Ishikawa (cell line): ENCODE results near the gene UXT.

Experiments
- CEBPB ChIP-seq: IDR thresholded peaks from 2 replicates; pipeline ENCODE4 v1.6.1; 2012
- EGR1 ChIP-seq: IDR thresholded peaks from 2 replicates; pipeline ENCODE4 v1.6.1; 2012
- EP300 ChIP-seq: IDR thresholded peaks from 2 replicates; pipeline ENCODE4 v1.6.1; 2012; ENCODE audit warnings: borderline replicate concordance
- TCF12 ChIP-seq: IDR thresholded peaks from 2 replicates; pipeline ENCODE4 v1.6.1; 2012; ENCODE audit warnings: low read depth
- TEAD4 ChIP-seq: IDR thresholded peaks from 2 replicates; pipeline ENCODE4 v1.6.1; 2012
- YY1 ChIP-seq: IDR thresholded peaks from 2 replicates; pipeline ENCODE4 v1.6.1; 2012; ENCODE audit warnings: low read depth
- TF ChIP-seq, protein P1 (sequence below): IDR thresholded peaks from 2 replicates; pipeline ENCODE4 v1.6.1; 2012
- TF ChIP-seq, protein P2 (sequence below): IDR thresholded peaks from 2 replicates; pipeline ENCODE4 v1.6.1; 2012

DNA sequence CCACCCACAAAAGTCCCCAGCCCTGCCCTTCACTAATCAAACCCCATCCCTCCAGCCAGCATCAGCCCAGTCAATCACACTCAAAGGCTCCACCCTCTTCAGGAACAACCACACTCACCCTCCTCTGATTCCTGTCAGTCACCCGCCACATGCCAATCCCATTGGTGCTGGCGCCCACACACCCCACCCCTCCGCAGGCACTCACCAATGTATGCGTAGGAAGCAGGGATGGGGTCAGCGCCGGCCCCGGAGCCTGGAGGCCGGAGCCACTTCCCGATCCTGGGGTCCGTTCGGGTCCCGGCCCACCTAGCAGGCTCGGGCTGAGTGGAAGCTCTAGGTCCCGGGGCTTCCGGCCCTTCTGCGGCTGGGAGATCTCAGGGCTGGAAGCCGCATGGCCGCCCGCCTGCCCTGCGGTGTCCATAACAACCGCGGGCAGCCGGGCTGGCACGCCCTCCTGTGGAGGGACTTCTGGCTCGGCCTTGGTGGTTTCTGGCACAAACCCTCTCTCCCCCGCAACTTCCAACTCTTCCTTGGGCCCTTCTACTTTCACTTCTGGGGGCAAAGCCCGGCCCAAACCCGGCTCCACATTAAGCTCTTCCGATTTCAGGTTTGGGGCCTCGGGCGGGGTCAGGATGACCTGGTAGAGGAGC lies 21.3 kb downstream of the UXT start:
- TF ChIP-seq, protein P1, sequence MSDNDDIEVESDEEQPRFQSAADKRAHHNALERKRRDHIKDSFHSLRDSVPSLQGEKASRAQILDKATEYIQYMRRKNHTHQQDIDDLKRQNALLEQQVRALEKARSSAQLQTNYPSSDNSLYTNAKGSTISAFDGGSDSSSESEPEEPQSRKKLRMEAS, result no peak
- TF ChIP-seq YY1 (no peak), TEAD4 (no peak), CEBPB (no peak), EGR1 (no peak), TCF12 (no peak), EP300 (no peak)
- TF ChIP-seq, protein P2, sequence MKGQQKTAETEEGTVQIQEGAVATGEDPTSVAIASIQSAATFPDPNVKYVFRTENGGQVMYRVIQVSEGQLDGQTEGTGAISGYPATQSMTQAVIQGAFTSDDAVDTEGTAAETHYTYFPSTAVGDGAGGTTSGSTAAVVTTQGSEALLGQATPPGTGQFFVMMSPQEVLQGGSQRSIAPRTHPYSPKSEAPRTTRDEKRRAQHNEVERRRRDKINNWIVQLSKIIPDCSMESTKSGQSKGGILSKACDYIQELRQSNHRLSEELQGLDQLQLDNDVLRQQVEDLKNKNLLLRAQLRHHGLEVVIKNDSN, result no peak
